Prostate gland (tissue), 2 donors: ENCODE results near the gene PPFIBP2. TPM values are rescaled to one million over a fixed set of nuclear protein-coding genes. Genes with fewer than 3 reads are reported as not detected.

Experiments used
- DNase-seq: peaks from one replicate; pipeline ENCODE4 v3.0.0-alpha.2; 2019; ENCODE audit warnings: low spot score
- H3K27ac ChIP-seq, 2 donors: fragments of 200-600 bp; sonication (generic); 2 replicates each; pipeline ENCODE4 v1.5.1; 2017 to 2019
- H3K27me3 ChIP-seq: fragments of 200-600 bp; sonication (generic); replicated peaks from 2 replicates; pipeline ENCODE4 v1.5.1; 2019; ENCODE audit not compliant: insufficient read depth
- H3K36me3 ChIP-seq, 2 donors: fragments of 200-600 bp; sonication (generic); 1 replicate in 1 of 2; 2 replicates in 1 of 2; pipeline versions ENCODE4 v1.5.1 to v1.8.1; 2017 to 2019
- H3K4me1 ChIP-seq: fragments of 200-600 bp; sonication (generic); replicated peaks from 2 replicates; pipeline ENCODE4 v1.5.1; 2019
- H3K4me3 ChIP-seq, 2 donors: fragments of 200-600 bp; sonication (generic); 2 replicates each; pipeline ENCODE4 v1.5.1; 2017 to 2019
- H3K9me3 ChIP-seq: fragments of 200-600 bp; sonication (generic); 2 replicates; pipeline ENCODE4 v1.5.1; 2017
- POLR2A ChIP-seq: fragments of 450-650 bp; IDR thresholded peaks from one replicate; pipeline ENCODE4 v1.6.1; 2016; ENCODE audit warnings: antibody characterized with exemption, mild to moderate bottlenecking
- POLR2AphosphoS5 ChIP-seq: sonication (generic); formaldehyde crosslinking; IDR thresholded peaks from one replicate; pipeline ENCODE4 v1.6.1; 2017; ENCODE audit warnings: antibody characterized with exemption
- WGBS: methylation state at CpG from one replicate; pipeline ENCODE4 v1.1.5; 2018; 5-methylcytosine and 5-hydroxymethylcytosine counted together
- intact Hi-C: fragments of 100-400 bp; cut with DNase I; formaldehyde crosslinking; loops from one replicate; pipeline ENCODE4 v1.14.2; 2022
- total RNA-seq, 2 donors: library from RNA; depleted of rRNA; stranded (reverse); fragments of >200 nt; gene quantifications; one replicate each; pipeline ENCODE4 v1.1.0, GENCODE V29; 2016
- TF ChIP-seq, protein P1 (sequence below), 4 experiments: fragments of 200-600 bp in 2 of 4; fragments of 450-650 bp in 2 of 4; sonication (generic) in 2 of 4; IDR thresholded peaks; 1 replicate in 3 of 4; 2 replicates in 1 of 4; pipeline ENCODE4 v1.5.1; 2016 to 2019; ENCODE audit warnings: antibody characterized with exemption in 4 of 4, mild to moderate bottlenecking in 2 of 4, moderate library complexity in 2 of 4

PPFIBP2 gene
- total RNA-seq, 2 donors from 2014 or later: 76.3 to 88.3 TPM

DNA sequence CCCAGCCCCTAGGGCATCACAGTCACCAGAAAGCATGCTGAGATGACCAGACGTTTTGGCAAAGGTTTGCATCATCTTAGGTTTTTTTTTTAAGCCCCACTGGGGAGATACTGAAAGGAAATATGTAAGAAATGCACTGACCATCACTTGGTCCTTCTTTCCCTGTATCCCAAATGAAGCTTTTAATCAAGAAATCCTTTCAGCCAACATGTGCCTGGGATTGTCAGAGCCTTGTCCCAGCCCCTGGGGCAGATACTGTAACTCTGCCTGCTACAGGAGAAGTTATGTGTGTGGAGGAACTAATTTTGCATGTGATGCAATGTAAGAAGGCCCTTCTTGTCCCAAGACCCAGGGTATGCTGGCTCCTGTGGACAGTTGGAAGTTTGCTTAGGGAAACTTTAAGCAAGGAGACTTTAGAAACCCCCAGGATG is 65.6 kb downstream of the PPFIBP2 start:
- intact Hi-C loops: no loop called here
- Histone ChIP-seq H3K36me3 (no peaks in the 10 kb centered on the region), H3K4me3 (no peak overlapping the region), H3K4me1 (peaks cover 15% of the 10 kb centered on the region), H3K27me3 (no peaks in the 10 kb centered on the region), H3K9me3 (no peaks in the 10 kb centered on the region), H3K27ac (no peak overlapping the region)
- 47% methylated on average over 1 of the region's 1 CpG for WGBS
- DNase-seq: no peak
- TF ChIP-seq, protein P1, sequence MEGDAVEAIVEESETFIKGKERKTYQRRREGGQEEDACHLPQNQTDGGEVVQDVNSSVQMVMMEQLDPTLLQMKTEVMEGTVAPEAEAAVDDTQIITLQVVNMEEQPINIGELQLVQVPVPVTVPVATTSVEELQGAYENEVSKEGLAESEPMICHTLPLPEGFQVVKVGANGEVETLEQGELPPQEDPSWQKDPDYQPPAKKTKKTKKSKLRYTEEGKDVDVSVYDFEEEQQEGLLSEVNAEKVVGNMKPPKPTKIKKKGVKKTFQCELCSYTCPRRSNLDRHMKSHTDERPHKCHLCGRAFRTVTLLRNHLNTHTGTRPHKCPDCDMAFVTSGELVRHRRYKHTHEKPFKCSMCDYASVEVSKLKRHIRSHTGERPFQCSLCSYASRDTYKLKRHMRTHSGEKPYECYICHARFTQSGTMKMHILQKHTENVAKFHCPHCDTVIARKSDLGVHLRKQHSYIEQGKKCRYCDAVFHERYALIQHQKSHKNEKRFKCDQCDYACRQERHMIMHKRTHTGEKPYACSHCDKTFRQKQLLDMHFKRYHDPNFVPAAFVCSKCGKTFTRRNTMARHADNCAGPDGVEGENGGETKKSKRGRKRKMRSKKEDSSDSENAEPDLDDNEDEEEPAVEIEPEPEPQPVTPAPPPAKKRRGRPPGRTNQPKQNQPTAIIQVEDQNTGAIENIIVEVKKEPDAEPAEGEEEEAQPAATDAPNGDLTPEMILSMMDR (IDR thresholded peaks at IDR 0.05): no peak
- no peak for TF ChIP-seq POLR2AphosphoS5

- TF ChIP-seq POLR2AphosphoS5 (no peak), POLR2A (no peak)
- TF ChIP-seq, protein P1 (IDR thresholded peaks at IDR 0.05): no peak
- H3K4me1 ChIP-seq: peaks cover 9% of the 10 kb centered on the region
These were observed 67.3 kb downstream of the PPFIBP2 start for GRCh38 chr11:7581021-7581590.

GRCh38 chr11:7582338-7582985 is 68.7 kb downstream of the PPFIBP2 start:
- no peaks in the 10 kb centered on the region for H3K9me3 ChIP-seq
- no peak overlapping the region for H3K27ac ChIP-seq
- no peak for DNase-seq
- no peaks in the 10 kb centered on the region for H3K27me3 ChIP-seq
- H3K4me1 ChIP-seq: peaks cover 3% of the 10 kb centered on the region
- H3K4me3 ChIP-seq: no peak overlapping the region
- TF ChIP-seq POLR2AphosphoS5: no peak
- no peak for TF ChIP-seq POLR2A
- TF ChIP-seq, protein P1 (IDR thresholded peaks at IDR 0.05): no peak
- 63% methylated on average over 2 of the region's 2 CpGs for WGBS
- intact Hi-C loops: no loop called here
- no peaks in the 10 kb centered on the region for H3K36me3 ChIP-seq

More at GRCh38 chr11:7581021-7581590, 67.3 kb downstream of the PPFIBP2 start:
- Histone ChIP-seq H3K36me3 (no peaks in the 10 kb centered on the region), H3K27me3 (no peaks in the 10 kb centered on the region), H3K9me3 (no peaks in the 10 kb centered on the region), H3K4me3 (no peak overlapping the region), H3K27ac (no peak overlapping the region)
- intact Hi-C loops: no loop called here
- DNase-seq: no peak
- 48% methylated on average over 2 of the region's 2 CpGs for WGBS

- Histone ChIP-seq H3K36me3 (no peaks in the 10 kb centered on the region), H3K9me3 (no peaks in the 10 kb centered on the region), H3K27me3 (no peaks in the 10 kb centered on the region), H3K4me1 (no peaks in the 10 kb centered on the region), H3K27ac (no peak overlapping the region), H3K4me3 (no peak overlapping the region)
- intact Hi-C loops: no loop called here
- TF ChIP-seq POLR2AphosphoS5 (no peak), POLR2A (no peak)
- TF ChIP-seq, protein P1 (IDR thresholded peaks at IDR 0.05): no peak
- no peak for DNase-seq
- 82% methylated on average over 3 of the region's 3 CpGs for whole genome bisulfite sequencing
These were observed 69.4 kb downstream of the PPFIBP2 start for GRCh38 chr11:7583248-7583647.

DNA sequence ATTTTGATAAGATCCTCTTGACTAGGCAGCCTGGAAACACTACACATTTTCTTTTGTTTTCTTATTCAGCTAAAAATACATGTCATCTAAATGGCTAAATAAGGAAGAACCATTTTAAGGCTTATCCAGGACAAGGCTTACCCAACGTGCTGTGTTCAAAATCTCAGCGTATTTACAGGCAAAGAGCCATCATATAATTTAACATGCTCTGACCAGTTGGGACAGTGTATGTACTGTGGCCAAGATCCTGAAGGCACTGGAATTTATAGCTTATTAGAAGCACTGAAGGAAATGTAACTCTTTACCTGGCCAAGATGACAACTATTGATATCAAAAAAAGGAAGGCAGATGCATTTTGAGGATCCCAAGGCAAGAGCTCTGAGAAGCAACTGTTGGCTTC is 71.1 kb downstream of the PPFIBP2 start:
- intact Hi-C loops: no loop called here
- H3K36me3 ChIP-seq: no peaks in the 10 kb centered on the region
- 21% methylated on average over 2 of the region's 2 CpGs for WGBS
- no peak for TF ChIP-seq POLR2A
- peak; percentile 88 for TF ChIP-seq POLR2AphosphoS5
- peak; percentile 58 for DNase-seq
- H3K4me3 ChIP-seq: no peak overlapping the region
- peak overlapping the region; percentile 33 to 46 for H3K27ac ChIP-seq
- H3K4me1 ChIP-seq: no peaks in the 10 kb centered on the region
- no peaks in the 10 kb centered on the region for H3K9me3 ChIP-seq
- H3K27me3 ChIP-seq: no peaks in the 10 kb centered on the region
